HCT116 (cell line): ENCODE measurements around the gene PTGDS. TPM values are rescaled to one million over a fixed set of nuclear protein-coding genes. Genes with fewer than 3 reads are reported as not detected.
A peak's percentile ranks its signal among the peaks of the same experiment; 100 is the strongest.

Experiments
- ATAC-seq: fragments of 200-7000 bp; cut with Tn5 transposase; 2 replicates; pipeline ENCODE4 v1.9.1; 2020; ENCODE audit warnings: mild to moderate bottlenecking, moderate library complexity
- BruUV-seq: library from RNA; stranded (reverse); fragments of 400-500 nt; replicated peaks from 2 replicates; lab custom pipeline; 2021; lab: Mats Ljungman, UMichigan
- CTCF ChIA-PET: fragments of 300-600 bp; sonication (Branson Sonifier 250); formaldehyde crosslinking; loops from one replicate; lab custom pipeline; 2021; ENCODE audit warnings: antibody characterized with exemption; lab: Charles Lee
- POLR2A ChIA-PET: fragments of 300-600, 350-600 bp; sonication (Branson Sonifier 250); formaldehyde crosslinking; loops from one replicate; lab custom pipeline; 2021; ENCODE audit warnings: antibody characterized with exemption; lab: Charles Lee
- RAD21 ChIA-PET, 2 experiments: fragments of 300-600 bp; sonication (Branson Sonifier 250); formaldehyde crosslinking; loops; one replicate each; lab custom pipeline; 2023; ENCODE audit warnings: low total read pairs in 2 of 2; ENCODE audit not compliant: uncharacterized antibody in 2 of 2, unreplicated experiment in 2 of 2, low non-redundant PET in 1 of 2; lab: Charles Lee
- DNase-seq: peaks from one replicate; pipeline ENCODE4 v3.0.0-alpha.2; 2010; ENCODE audit warnings: low read depth, low spot score
- H2AFZ ChIP-seq: fragments of 200-600 bp; shearing (Covaris generic), sonication (generic); 2 replicates; pipeline ENCODE4 v1.6.1; 2017; ENCODE audit warnings: low read depth, mixed run types, mixed read lengths, antibody characterized with exemption, low read length; ENCODE audit not compliant: poor library complexity, severe bottlenecking
- H3K27ac ChIP-seq: 2 replicates; pipeline ENCODE4 v1.5.1; 2012; ENCODE audit warnings: low read depth, low read length
- H3K27me3 ChIP-seq: fragments of 200-600 bp; sonication (generic); 2 replicates; pipeline ENCODE4 v1.6.1; 2016; ENCODE audit warnings: mixed run types, low read length, mixed read lengths; ENCODE audit not compliant: insufficient read depth
- H3K36me3 ChIP-seq, 2 experiments: fragments of 200-500 bp in 1 of 2; fragments of 200-600 bp in 1 of 2; sonication (Bioruptor generic) in 1 of 2; sonication (generic) in 1 of 2; 2 replicates each; pipeline versions ENCODE4 v1.5.1 to v1.6.1; 2014 to 2016; ENCODE audit warnings: low read length in 2 of 2, inconsistent platforms in 1 of 2, mixed read lengths in 1 of 2, mixed run types in 1 of 2; ENCODE audit not compliant: insufficient read depth in 2 of 2, control insufficient read depth in 1 of 2
- H3K4me1 ChIP-seq, 2 experiments: fragments of 200-600 bp in 1 of 2; sonication (generic) in 1 of 2; 2 replicates each; pipeline versions ENCODE4 v1.5.1 to v1.6.1; 2012 to 2017; ENCODE audit warnings: low read length in 2 of 2, inconsistent platforms in 1 of 2, mild to moderate bottlenecking in 1 of 2, mixed read lengths in 1 of 2, mixed run types in 1 of 2, moderate library complexity in 1 of 2; ENCODE audit not compliant: insufficient read depth in 2 of 2, control insufficient read depth in 1 of 2
- H3K4me2 ChIP-seq: fragments of 200-600 bp; sonication (generic); 2 replicates; pipeline ENCODE4 v1.6.1; 2017; ENCODE audit warnings: mixed run types, low read length, mixed read lengths
- H3K4me3 ChIP-seq, 2 experiments: fragments of 200-600 bp in 1 of 2; sonication (generic) in 1 of 2; replicated peaks in 1 of 2; 2 replicates each; pipeline ENCODE4 v1.5.1; 2011 to 2016; ENCODE audit warnings: low read length in 2 of 2, control low read depth in 1 of 2, low read depth in 1 of 2, mild to moderate bottlenecking in 1 of 2, mixed read lengths in 1 of 2, mixed run types in 1 of 2
- H3K79me2 ChIP-seq: fragments of 200-600 bp; sonication (generic); 2 replicates; pipeline ENCODE4 v1.6.1; 2017; ENCODE audit warnings: mild to moderate bottlenecking, mixed run types, low read length, moderate library complexity, mixed read lengths; ENCODE audit not compliant: insufficient read depth
- H3K9ac ChIP-seq: fragments of 200-600 bp; sonication (generic); 2 replicates; pipeline ENCODE4 v1.6.1; 2016; ENCODE audit warnings: low read length, mixed read lengths
- H3K9me2 ChIP-seq: fragments of 200-600 bp; sonication (generic), shearing (Covaris generic); 2 replicates; pipeline ENCODE4 v1.6.1; 2017; ENCODE audit warnings: mixed run types, mild to moderate bottlenecking, moderate library complexity; ENCODE audit not compliant: insufficient read depth
- H3K9me3 ChIP-seq, 2 experiments: fragments of 200-500 bp in 1 of 2; fragments of 200-600 bp in 1 of 2; sonication (Bioruptor generic) in 1 of 2; sonication (generic) in 1 of 2; 2 replicates each; pipeline ENCODE4 v1.6.1; 2014 to 2017; ENCODE audit warnings: low read length in 2 of 2, mixed read lengths in 2 of 2, inconsistent platforms in 1 of 2, low read depth in 1 of 2, mild to moderate bottlenecking in 1 of 2, mixed run types in 1 of 2, moderate library complexity in 1 of 2; ENCODE audit not compliant: control insufficient read depth in 1 of 2, insufficient read depth in 1 of 2
- H4K20me1 ChIP-seq: fragments of 200-600 bp; sonication (generic), shearing (Covaris generic); 2 replicates; pipeline ENCODE4 v1.6.1; 2017; ENCODE audit warnings: mixed run types, mild to moderate bottlenecking, moderate library complexity; ENCODE audit not compliant: insufficient read depth
- SP1 ChIP-seq: IDR thresholded peaks from 2 replicates; pipeline ENCODE4 v1.6.1; 2012; ENCODE audit warnings: low read depth
- SRF ChIP-seq: IDR thresholded peaks from 2 replicates; pipeline ENCODE4 v1.6.1; 2012; ENCODE audit warnings: low read depth
- TCF7L2 ChIP-seq: IDR thresholded peaks from 2 replicates; pipeline ENCODE4 v1.7.0; 2011; ENCODE audit warnings: borderline replicate concordance, inconsistent platforms; ENCODE audit not compliant: insufficient read depth, insufficient read length; ENCODE audit errors: extremely low read depth
- intact Hi-C: fragments of 100-400 bp; cut with micrococcal nuclease; formaldehyde crosslinking; loops from 2 replicates; pipeline ENCODE4 v1.10.0; 2022
- total RNA-seq: library from RNA; stranded (reverse); gene quantifications from one replicate; pipeline ENCODE4 v1.2.1, GENCODE V29; 2021; ENCODE audit not compliant: unreplicated experiment

Gene PTGDS
- total RNA-seq, 1 experiment from 2014 or later, result 3.1 TPM

GRCh38 chr9:136962701-136963248 is 14.5 kb upstream of the PTGDS start:
- ATAC-seq (no peak), DNase-seq (no peak)
- no peak for TF ChIP-seq SP1
- no TSS peak for BruUV-seq
- H3K4me1 ChIP-seq, result peaks cover 11 to 28% of the 10 kb centered on the region in 2 experiments
- no peaks in the 10 kb centered on the region for H3K36me3 ChIP-seq
- no peak overlapping the region for H3K9ac ChIP-seq
- H3K27ac ChIP-seq, result no peak overlapping the region
- intact Hi-C loops, result no loop called here
- H3K4me3 ChIP-seq, result no peak overlapping the region
- no peaks in the 10 kb centered on the region for H4K20me1 ChIP-seq
- RAD21 ChIA-PET, result no interaction called here
- no peak overlapping the region for H2AFZ ChIP-seq
- no peak overlapping the region for H3K4me2 ChIP-seq
- no peaks in the 10 kb centered on the region for H3K79me2 ChIP-seq
- POLR2A ChIA-PET, result no interaction called here
- H3K9me3 ChIP-seq, result no peaks in the 10 kb centered on the region
- CTCF ChIA-PET, result interaction anchor here (1.6 kb wide), 1 partner anchor 15 kb away, joined by 3 read pairs; no protein-coding TSS in a partner anchor
- no peaks in the 10 kb centered on the region for H3K9me2 ChIP-seq
- H3K27me3 ChIP-seq, result no peaks in the 10 kb centered on the region

DNA sequence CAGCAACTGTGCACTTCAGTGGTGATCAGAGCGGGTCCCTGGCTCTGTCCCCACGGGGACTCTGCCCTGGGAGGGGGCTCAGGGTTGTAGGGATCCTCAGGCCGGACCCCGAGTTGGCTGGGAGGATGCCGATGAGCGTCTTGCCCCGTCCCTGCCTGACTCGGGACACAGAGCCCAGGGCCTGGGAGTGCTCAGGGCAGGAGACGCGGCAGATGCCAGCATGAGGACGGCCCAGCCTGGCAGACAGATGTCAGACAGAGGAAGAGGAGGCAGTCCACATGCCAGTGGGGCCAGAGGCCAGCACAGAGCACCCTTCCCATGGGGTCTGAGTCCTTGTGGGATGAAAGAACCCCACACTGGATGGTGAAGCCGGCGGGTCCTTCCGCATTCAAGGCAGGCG is 14.0 kb upstream of the PTGDS start:
- no peak for DNase-seq
- Histone ChIP-seq H3K4me2 (0 out of 2 replicates have a peak overlapping the region, but pooled peaks have one; percentile 88), H2AFZ (no peak overlapping the region), H3K9ac (no peak overlapping the region), H3K9me3 (no peaks in the 10 kb centered on the region), H3K27me3 (no peaks in the 10 kb centered on the region), H3K79me2 (no peaks in the 10 kb centered on the region), H3K27ac (no peak overlapping the region; the same call in 1 of the 2 replicates), H4K20me1 (no peaks in the 10 kb centered on the region), H3K4me1 (peaks cover 11 to 28% of the 10 kb centered on the region in 2 experiments), H3K36me3 (no peaks in the 10 kb centered on the region), H3K9me2 (no peaks in the 10 kb centered on the region), H3K4me3 (no peak overlapping the region)
- no peak for ATAC-seq
- no peak for TF ChIP-seq SRF
- no peak for TF ChIP-seq TCF7L2
- no TSS peak for BruUV-seq
- ChIA-PET POLR2A (no interaction called here), CTCF (interaction anchor here (1.6 kb wide), 1 partner anchor 15 kb away, joined by 3 read pairs; no protein-coding TSS in a partner anchor), RAD21 (no interaction called here)
- intact Hi-C loops, result no loop called here
